Panc1 (cell line): Measurements from ENCODE around the gene PPP1R8.

ENCODE experiments used
- POLR2AphosphoS5 ChIP-seq: IDR thresholded peaks from 2 replicates; pipeline ENCODE4 v1.6.1; 2012; ENCODE audit warnings: mild to moderate bottlenecking, low read depth, low read length, moderate library complexity
- TCF7L2 ChIP-seq: IDR thresholded peaks from 2 replicates; pipeline ENCODE4 v1.6.1; 2011; ENCODE audit warnings: mild to moderate bottlenecking, low read depth, low read length, inconsistent platforms
- TF ChIP-seq, protein P1 (sequence below): fragments of 450-650 bp; IDR thresholded peaks from 2 replicates; pipeline ENCODE4 v1.5.1; 2017; ENCODE audit warnings: mild to moderate bottlenecking

GRCh38 chr1:27782950-27783349 is 47.6 kb upstream of the PPP1R8 start:
- TF ChIP-seq POLR2AphosphoS5 (no peak), TCF7L2 (no peak)
- TF ChIP-seq, protein P1, sequence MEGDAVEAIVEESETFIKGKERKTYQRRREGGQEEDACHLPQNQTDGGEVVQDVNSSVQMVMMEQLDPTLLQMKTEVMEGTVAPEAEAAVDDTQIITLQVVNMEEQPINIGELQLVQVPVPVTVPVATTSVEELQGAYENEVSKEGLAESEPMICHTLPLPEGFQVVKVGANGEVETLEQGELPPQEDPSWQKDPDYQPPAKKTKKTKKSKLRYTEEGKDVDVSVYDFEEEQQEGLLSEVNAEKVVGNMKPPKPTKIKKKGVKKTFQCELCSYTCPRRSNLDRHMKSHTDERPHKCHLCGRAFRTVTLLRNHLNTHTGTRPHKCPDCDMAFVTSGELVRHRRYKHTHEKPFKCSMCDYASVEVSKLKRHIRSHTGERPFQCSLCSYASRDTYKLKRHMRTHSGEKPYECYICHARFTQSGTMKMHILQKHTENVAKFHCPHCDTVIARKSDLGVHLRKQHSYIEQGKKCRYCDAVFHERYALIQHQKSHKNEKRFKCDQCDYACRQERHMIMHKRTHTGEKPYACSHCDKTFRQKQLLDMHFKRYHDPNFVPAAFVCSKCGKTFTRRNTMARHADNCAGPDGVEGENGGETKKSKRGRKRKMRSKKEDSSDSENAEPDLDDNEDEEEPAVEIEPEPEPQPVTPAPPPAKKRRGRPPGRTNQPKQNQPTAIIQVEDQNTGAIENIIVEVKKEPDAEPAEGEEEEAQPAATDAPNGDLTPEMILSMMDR: no peak
